WTC11 (cell line): ENCODE measurements around the gene TCF12. TPM values are rescaled to one million over a fixed set of nuclear protein-coding genes. Genes with fewer than 3 reads are reported as not detected.

Experiments
- CBFB ChIP-seq: sonication (generic); formaldehyde crosslinking; IDR thresholded peaks from 2 replicates; pipeline ENCODE4 v1.8.1; 2022; ENCODE audit warnings: mild to moderate bottlenecking, low read depth, missing genetic modification reagents
- CREM ChIP-seq: sonication (generic); formaldehyde crosslinking; IDR thresholded peaks from 2 replicates; pipeline ENCODE4 v1.8.1; 2022; ENCODE audit warnings: mild to moderate bottlenecking, missing genetic modification reagents, moderate library complexity
- ETV6 ChIP-seq: sonication (generic); formaldehyde crosslinking; IDR thresholded peaks from 2 replicates; pipeline ENCODE4 v1.8.1; 2022; ENCODE audit warnings: mild to moderate bottlenecking, missing genetic modification reagents
- GABPB1 ChIP-seq: sonication (generic); formaldehyde crosslinking; IDR thresholded peaks from 2 replicates; pipeline ENCODE4 v1.8.1; 2023; ENCODE audit warnings: mild to moderate bottlenecking, missing genetic modification reagents
- GTF2I ChIP-seq: fragments of 250-450 bp; sonication (Bioruptor Pico); conservative IDR thresholded peaks from 2 replicates; pipeline ENCODE4 v1.4.0; 2021; ENCODE audit warnings: mild to moderate bottlenecking
- HMGA2 ChIP-seq: fragments of 250-450 bp; sonication (Bioruptor Pico); IDR thresholded peaks from 2 replicates; pipeline ENCODE4 v1.4.0; 2021; ENCODE audit warnings: mild to moderate bottlenecking, moderate library complexity
- NFE2L1 ChIP-seq: sonication (generic); formaldehyde crosslinking; IDR thresholded peaks from 2 replicates; pipeline ENCODE4 v1.8.1; 2023; ENCODE audit warnings: missing genetic modification reagents
- NR1H2 ChIP-seq: sonication (generic); formaldehyde crosslinking; IDR thresholded peaks from 2 replicates; pipeline ENCODE4 v1.9.0; 2021; ENCODE audit warnings: mild to moderate bottlenecking, moderate library complexity, missing genetic modification reagents
- NR3C1 ChIP-seq: sonication (generic); formaldehyde crosslinking; conservative IDR thresholded peaks from 2 replicates; pipeline ENCODE4 v1.8.1; 2023; ENCODE audit warnings: low read depth, mild to moderate bottlenecking, missing genetic modification reagents
- TCF7 ChIP-seq: sonication (generic); formaldehyde crosslinking; IDR thresholded peaks from 2 replicates; pipeline ENCODE4 v1.8.0; 2022; ENCODE audit warnings: mild to moderate bottlenecking, low read depth, missing genetic modification reagents, moderate library complexity
- ZNF219 ChIP-seq: sonication (generic); formaldehyde crosslinking; IDR thresholded peaks from 2 replicates; pipeline ENCODE4 v1.8.0; 2023; ENCODE audit warnings: missing genetic modification reagents, mild to moderate bottlenecking, borderline replicate concordance
- ZNF317 ChIP-seq: sonication (generic); formaldehyde crosslinking; IDR thresholded peaks from 2 replicates; pipeline ENCODE4 v1.8.1; 2023; ENCODE audit warnings: low read depth, mild to moderate bottlenecking, moderate library complexity, missing genetic modification reagents, borderline replicate concordance
- ZNF416 ChIP-seq: fragments of 250-450 bp; sonication (Bioruptor Pico); IDR thresholded peaks from 2 replicates; pipeline ENCODE4 v1.9.0; 2021; ENCODE audit warnings: mild to moderate bottlenecking, inconsistent platforms
- ZNF423 ChIP-seq: fragments of 250-450 bp; sonication (Bioruptor Pico); IDR thresholded peaks from 2 replicates; pipeline ENCODE4 v2.1.2; 2022; ENCODE audit warnings: mild to moderate bottlenecking, moderate library complexity
- total RNA-seq: library from RNA; stranded (reverse); gene quantifications from 3 replicates; pipeline ENCODE4 v1.2.3, GENCODE V29; 2021
- TF ChIP-seq, protein P1 (sequence below): sonication (generic); formaldehyde crosslinking; IDR thresholded peaks from 2 replicates; pipeline ENCODE4 v1.8.0; 2023; ENCODE audit warnings: missing genetic modification reagents
- TF ChIP-seq, protein P2 (sequence below): sonication (generic); formaldehyde crosslinking; IDR thresholded peaks from 2 replicates; pipeline ENCODE4 v1.8.0; 2023; ENCODE audit warnings: missing genetic modification reagents, mild to moderate bottlenecking, borderline replicate concordance
- TF ChIP-seq, protein P3 (sequence below): sonication (generic); formaldehyde crosslinking; IDR thresholded peaks from 2 replicates; pipeline ENCODE4 v1.8.1; 2023; ENCODE audit warnings: mild to moderate bottlenecking, missing genetic modification reagents, moderate library complexity
- TF ChIP-seq, protein P4 (sequence below): sonication (generic); formaldehyde crosslinking; IDR thresholded peaks from 2 replicates; pipeline ENCODE4 v1.8.0; 2022; ENCODE audit warnings: mild to moderate bottlenecking, missing genetic modification reagents
- TF ChIP-seq, protein P5 (sequence below): sonication (generic); formaldehyde crosslinking; IDR thresholded peaks from 2 replicates; pipeline ENCODE4 v1.8.1; 2022; ENCODE audit warnings: mild to moderate bottlenecking, moderate library complexity, missing genetic modification reagents
- TF ChIP-seq, protein P6 (sequence below): sonication (generic); formaldehyde crosslinking; IDR thresholded peaks from 2 replicates; pipeline ENCODE4 v1.8.0; 2022; ENCODE audit warnings: mild to moderate bottlenecking, missing genetic modification reagents
- TF ChIP-seq, protein P7 (sequence below): sonication (generic); formaldehyde crosslinking; IDR thresholded peaks from 2 replicates; pipeline ENCODE4 v1.8.1; 2022; ENCODE audit warnings: mild to moderate bottlenecking, missing genetic modification reagents, moderate library complexity, borderline replicate concordance
- TF ChIP-seq, protein P8 (sequence below): sonication (generic); formaldehyde crosslinking; IDR thresholded peaks from 2 replicates; pipeline ENCODE4 v1.8.0; 2022; ENCODE audit warnings: mild to moderate bottlenecking, missing genetic modification reagents
- TF ChIP-seq, protein P9 (sequence below): sonication (generic); formaldehyde crosslinking; IDR thresholded peaks from 2 replicates; pipeline ENCODE4 v1.8.0; 2022; ENCODE audit warnings: mild to moderate bottlenecking, missing genetic modification reagents

The TCF12 gene
- total RNA-seq, 1 experiment from 2014 or later: 73.2 TPM

DNA sequence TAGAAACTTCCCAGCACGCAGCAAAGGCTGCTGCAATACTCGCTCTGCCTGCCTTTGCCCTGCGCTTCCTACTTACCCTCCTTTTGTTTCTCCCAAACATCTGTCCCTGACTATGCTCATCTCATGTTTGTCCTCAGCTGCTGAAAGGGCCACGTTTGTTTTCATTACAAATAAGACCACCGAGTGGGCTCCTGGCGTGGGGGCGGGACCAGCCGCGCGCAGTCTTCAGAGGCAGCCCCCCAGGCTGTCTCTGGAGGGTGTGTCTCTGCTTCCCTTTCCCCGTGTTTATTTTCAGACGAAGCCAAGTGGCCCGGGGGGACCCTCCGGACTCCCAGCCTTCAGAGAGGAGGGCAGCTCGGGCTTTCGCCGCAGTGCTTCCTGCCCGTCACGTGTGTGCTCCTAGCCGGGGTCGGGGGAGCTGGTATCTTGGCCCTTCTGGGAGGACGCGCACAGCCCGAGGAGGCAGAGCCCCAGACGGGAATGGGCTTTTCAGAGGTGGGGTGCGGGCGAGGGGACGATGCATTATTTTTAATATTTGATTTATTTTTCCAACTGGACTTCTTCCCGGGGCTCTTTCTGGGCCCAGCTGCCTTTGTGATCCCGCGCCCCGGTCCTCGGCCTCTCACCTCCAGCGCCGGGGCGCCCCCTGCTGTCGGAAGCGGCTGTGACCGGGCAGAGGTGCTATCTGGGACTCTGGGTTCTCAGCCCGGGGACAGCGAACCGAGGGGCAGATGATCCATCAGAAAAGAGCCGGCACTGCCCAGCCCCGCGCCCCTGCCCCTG lies 387.9 kb downstream of the TCF12 start (continued):
- TF ChIP-seq, protein P1, sequence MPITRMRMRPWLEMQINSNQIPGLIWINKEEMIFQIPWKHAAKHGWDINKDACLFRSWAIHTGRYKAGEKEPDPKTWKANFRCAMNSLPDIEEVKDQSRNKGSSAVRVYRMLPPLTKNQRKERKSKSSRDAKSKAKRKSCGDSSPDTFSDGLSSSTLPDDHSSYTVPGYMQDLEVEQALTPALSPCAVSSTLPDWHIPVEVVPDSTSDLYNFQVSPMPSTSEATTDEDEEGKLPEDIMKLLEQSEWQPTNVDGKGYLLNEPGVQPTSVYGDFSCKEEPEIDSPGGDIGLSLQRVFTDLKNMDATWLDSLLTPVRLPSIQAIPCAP (CRISPR knock-in tag): no peak
- TF ChIP-seq ZNF416 (CRISPR knock-in tag) (no peak), HMGA2 (CRISPR knock-in tag) (no peak), ETV6 (CRISPR knock-in tag) (peak; percentile 55; the same call in 1 of the 2 replicates), TCF7 (CRISPR knock-in tag) (no peak), GTF2I (no peak), CBFB (CRISPR knock-in tag) (no peak), ZNF219 (CRISPR knock-in tag) (no peak), CREM (no peak), NR1H2 (no peak), ZNF423 (no peak), NR3C1 (CRISPR knock-in tag) (0 out of 2 replicates have a peak, but pooled peaks have one; percentile 49), NFE2L1 (no peak), ZNF317 (CRISPR knock-in tag) (no peak), GABPB1 (CRISPR knock-in tag) (no peak)
- TF ChIP-seq, protein P2, sequence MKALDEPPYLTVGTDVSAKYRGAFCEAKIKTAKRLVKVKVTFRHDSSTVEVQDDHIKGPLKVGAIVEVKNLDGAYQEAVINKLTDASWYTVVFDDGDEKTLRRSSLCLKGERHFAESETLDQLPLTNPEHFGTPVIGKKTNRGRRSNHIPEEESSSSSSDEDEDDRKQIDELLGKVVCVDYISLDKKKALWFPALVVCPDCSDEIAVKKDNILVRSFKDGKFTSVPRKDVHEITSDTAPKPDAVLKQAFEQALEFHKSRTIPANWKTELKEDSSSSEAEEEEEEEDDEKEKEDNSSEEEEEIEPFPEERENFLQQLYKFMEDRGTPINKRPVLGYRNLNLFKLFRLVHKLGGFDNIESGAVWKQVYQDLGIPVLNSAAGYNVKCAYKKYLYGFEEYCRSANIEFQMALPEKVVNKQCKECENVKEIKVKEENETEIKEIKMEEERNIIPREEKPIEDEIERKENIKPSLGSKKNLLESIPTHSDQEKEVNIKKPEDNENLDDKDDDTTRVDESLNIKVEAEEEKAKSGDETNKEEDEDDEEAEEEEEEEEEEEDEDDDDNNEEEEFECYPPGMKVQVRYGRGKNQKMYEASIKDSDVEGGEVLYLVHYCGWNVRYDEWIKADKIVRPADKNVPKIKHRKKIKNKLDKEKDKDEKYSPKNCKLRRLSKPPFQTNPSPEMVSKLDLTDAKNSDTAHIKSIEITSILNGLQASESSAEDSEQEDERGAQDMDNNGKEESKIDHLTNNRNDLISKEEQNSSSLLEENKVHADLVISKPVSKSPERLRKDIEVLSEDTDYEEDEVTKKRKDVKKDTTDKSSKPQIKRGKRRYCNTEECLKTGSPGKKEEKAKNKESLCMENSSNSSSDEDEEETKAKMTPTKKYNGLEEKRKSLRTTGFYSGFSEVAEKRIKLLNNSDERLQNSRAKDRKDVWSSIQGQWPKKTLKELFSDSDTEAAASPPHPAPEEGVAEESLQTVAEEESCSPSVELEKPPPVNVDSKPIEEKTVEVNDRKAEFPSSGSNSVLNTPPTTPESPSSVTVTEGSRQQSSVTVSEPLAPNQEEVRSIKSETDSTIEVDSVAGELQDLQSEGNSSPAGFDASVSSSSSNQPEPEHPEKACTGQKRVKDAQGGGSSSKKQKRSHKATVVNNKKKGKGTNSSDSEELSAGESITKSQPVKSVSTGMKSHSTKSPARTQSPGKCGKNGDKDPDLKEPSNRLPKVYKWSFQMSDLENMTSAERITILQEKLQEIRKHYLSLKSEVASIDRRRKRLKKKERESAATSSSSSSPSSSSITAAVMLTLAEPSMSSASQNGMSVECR (CRISPR knock-in tag): no peak
- TF ChIP-seq, protein P3, sequence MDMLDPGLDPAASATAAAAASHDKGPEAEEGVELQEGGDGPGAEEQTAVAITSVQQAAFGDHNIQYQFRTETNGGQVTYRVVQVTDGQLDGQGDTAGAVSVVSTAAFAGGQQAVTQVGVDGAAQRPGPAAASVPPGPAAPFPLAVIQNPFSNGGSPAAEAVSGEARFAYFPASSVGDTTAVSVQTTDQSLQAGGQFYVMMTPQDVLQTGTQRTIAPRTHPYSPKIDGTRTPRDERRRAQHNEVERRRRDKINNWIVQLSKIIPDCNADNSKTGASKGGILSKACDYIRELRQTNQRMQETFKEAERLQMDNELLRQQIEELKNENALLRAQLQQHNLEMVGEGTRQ (CRISPR knock-in tag): peak; percentile 88
- TF ChIP-seq, protein P4, sequence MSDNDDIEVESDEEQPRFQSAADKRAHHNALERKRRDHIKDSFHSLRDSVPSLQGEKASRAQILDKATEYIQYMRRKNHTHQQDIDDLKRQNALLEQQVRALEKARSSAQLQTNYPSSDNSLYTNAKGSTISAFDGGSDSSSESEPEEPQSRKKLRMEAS (CRISPR knock-in tag): peak; percentile 72; the same call in 1 of the 2 replicates
- TF ChIP-seq, protein P5, sequence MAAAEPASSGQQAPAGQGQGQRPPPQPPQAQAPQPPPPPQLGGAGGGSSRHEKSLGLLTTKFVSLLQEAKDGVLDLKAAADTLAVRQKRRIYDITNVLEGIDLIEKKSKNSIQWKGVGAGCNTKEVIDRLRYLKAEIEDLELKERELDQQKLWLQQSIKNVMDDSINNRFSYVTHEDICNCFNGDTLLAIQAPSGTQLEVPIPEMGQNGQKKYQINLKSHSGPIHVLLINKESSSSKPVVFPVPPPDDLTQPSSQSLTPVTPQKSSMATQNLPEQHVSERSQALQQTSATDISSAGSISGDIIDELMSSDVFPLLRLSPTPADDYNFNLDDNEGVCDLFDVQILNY (CRISPR knock-in tag): no peak
- TF ChIP-seq, protein P6, sequence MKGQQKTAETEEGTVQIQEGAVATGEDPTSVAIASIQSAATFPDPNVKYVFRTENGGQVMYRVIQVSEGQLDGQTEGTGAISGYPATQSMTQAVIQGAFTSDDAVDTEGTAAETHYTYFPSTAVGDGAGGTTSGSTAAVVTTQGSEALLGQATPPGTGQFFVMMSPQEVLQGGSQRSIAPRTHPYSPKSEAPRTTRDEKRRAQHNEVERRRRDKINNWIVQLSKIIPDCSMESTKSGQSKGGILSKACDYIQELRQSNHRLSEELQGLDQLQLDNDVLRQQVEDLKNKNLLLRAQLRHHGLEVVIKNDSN (CRISPR knock-in tag): peak; percentile 88
- TF ChIP-seq, protein P7, sequence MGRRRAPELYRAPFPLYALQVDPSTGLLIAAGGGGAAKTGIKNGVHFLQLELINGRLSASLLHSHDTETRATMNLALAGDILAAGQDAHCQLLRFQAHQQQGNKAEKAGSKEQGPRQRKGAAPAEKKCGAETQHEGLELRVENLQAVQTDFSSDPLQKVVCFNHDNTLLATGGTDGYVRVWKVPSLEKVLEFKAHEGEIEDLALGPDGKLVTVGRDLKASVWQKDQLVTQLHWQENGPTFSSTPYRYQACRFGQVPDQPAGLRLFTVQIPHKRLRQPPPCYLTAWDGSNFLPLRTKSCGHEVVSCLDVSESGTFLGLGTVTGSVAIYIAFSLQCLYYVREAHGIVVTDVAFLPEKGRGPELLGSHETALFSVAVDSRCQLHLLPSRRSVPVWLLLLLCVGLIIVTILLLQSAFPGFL (CRISPR knock-in tag): no peak
- TF ChIP-seq, protein P8, sequence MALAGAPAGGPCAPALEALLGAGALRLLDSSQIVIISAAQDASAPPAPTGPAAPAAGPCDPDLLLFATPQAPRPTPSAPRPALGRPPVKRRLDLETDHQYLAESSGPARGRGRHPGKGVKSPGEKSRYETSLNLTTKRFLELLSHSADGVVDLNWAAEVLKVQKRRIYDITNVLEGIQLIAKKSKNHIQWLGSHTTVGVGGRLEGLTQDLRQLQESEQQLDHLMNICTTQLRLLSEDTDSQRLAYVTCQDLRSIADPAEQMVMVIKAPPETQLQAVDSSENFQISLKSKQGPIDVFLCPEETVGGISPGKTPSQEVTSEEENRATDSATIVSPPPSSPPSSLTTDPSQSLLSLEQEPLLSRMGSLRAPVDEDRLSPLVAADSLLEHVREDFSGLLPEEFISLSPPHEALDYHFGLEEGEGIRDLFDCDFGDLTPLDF (CRISPR knock-in tag): no peak
- TF ChIP-seq, protein P9, sequence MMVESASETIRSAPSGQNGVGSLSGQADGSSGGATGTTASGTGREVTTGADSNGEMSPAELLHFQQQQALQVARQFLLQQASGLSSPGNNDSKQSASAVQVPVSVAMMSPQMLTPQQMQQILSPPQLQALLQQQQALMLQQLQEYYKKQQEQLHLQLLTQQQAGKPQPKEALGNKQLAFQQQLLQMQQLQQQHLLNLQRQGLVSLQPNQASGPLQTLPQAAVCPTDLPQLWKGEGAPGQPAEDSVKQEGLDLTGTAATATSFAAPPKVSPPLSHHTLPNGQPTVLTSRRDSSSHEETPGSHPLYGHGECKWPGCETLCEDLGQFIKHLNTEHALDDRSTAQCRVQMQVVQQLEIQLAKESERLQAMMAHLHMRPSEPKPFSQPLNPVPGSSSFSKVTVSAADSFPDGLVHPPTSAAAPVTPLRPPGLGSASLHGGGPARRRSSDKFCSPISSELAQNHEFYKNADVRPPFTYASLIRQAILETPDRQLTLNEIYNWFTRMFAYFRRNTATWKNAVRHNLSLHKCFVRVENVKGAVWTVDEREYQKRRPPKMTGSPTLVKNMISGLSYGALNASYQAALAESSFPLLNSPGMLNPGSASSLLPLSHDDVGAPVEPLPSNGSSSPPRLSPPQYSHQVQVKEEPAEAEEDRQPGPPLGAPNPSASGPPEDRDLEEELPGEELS (CRISPR knock-in tag): peak; percentile 15; the same call in 1 of the 2 replicates
